GM06990 (cell line): ENCODE data around the gene PSMG4.

Experiments
- DNase-seq: peaks from one replicate; pipeline ENCODE4 v3.0.0-alpha.2; 2011; ENCODE audit not compliant: insufficient read length; ENCODE audit errors: extremely low read depth
- H3K27me3 ChIP-seq: replicated peaks from 2 replicates; pipeline ENCODE4 v1.6.0; 2011; ENCODE audit warnings: low read length; ENCODE audit not compliant: control insufficient read depth, insufficient read depth
- H3K36me3 ChIP-seq: 2 replicates; pipeline ENCODE4 v1.5.1; 2011; ENCODE audit warnings: low read length; ENCODE audit not compliant: control insufficient read depth, insufficient read depth
- H3K4me3 ChIP-seq: replicated peaks from 2 replicates; pipeline ENCODE4 v1.5.1; 2011; ENCODE audit warnings: low read depth, mild to moderate bottlenecking, control low read depth, low read length
- CTCF ChIP-seq: IDR thresholded peaks from 2 replicates; pipeline ENCODE4 v1.5.1; 2011; ENCODE audit warnings: low read length, control low read depth, mild to moderate bottlenecking, inconsistent platforms; ENCODE audit not compliant: insufficient read depth, poor library complexity, severe bottlenecking

Gene PSMG4

DNA sequence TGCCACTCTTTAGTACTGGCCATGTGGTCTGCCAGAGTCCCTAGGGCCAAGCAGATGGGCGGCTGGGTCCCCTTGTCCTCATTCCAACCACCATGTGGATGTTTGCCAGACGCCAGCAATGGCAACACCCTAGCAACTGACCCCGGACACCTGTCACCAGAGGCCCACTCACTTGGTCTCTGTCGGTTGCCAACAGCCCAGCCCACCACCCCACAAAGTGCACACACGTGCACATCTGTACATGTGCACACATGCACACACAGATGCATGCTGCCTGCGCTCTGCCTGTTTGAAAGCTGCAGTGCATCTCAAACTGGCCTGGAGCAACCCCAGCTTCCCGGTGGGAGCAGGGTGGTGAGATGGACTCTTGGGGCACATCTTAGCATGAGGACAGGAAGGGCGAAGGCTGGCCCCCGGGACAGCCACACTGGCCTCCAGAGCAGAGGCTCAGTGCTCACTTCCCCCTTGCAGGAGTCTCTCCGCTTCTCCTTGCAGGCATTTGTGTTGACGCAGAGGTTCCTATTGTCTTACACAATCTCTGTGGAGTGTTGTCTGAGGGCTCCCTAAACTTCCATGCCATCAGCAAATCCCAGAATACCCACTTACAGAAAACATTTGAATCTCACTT lies 54.0 kb downstream of the PSMG4 start:
- Histone ChIP-seq H3K36me3 (no peaks in the 10 kb centered on the region), H3K27me3 (no peaks in the 10 kb centered on the region; the same call in 1 of the 2 replicates), H3K4me3 (no peak overlapping the region)
- TF ChIP-seq CTCF, result no peak
- no peak for DNase-seq

DNA sequence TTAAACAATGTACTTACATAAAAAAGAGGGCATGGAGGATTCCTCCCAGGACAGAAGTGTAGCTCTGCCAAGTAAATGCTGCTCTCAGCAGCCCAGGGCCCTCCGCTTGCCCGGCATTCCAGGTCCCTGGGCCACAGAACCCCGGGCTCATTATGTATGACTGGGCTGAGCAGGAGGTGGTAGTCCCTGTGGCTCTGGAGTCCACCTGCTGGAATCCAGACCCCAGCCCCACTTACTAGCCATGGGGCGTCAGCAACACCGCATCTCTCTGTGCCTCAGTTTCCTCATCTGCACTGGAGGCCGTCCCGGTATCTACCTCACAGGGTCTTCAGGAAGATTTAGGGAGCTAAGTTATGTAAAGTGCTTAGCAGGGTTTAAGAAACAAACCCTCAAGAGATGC lies 55.4 kb downstream of the PSMG4 start:
- H3K36me3 ChIP-seq, result no peaks in the 10 kb centered on the region
- no peaks in the 10 kb centered on the region; the same call in 1 of the 2 replicates for H3K27me3 ChIP-seq
- DNase-seq, result no peak
- no peak for TF ChIP-seq CTCF
- no peak overlapping the region for H3K4me3 ChIP-seq

GRCh38 chr6:3314621-3315467 lies 56.1 kb downstream of the PSMG4 start:
- no peak overlapping the region for H3K4me3 ChIP-seq
- no peak for DNase-seq
- no peak for TF ChIP-seq CTCF
- no peaks in the 10 kb centered on the region; the same call in 1 of the 2 replicates for H3K27me3 ChIP-seq
- H3K36me3 ChIP-seq, result no peaks in the 10 kb centered on the region

DNA sequence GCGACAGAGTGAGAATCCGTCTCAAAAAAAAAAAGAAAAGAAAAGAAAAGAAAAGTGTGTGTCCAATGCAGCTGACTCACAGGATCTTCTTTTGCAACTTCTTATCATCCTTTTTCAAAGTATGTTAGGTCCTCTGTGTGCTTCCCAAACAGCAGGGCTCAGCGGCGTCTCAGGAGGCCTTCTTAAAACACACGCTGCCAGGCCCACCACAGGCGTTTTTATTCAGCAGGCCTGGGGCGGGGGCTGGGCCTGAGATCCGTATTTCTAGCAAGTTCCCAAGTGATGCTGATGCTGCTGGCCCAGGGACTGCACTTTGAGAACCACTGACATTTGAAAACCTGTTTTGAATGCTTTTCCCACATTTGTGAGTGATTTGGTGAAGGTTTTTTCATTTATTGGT lies 57.1 kb downstream of the PSMG4 start:
- TF ChIP-seq CTCF, result no peak
- Histone ChIP-seq H3K36me3 (no peaks in the 10 kb centered on the region), H3K4me3 (no peak overlapping the region), H3K27me3 (no peaks in the 10 kb centered on the region; the same call in 1 of the 2 replicates)
- DNase-seq, result no peak

GRCh38 chr6:3316331-3316730 lies 57.6 kb downstream of the PSMG4 start:
- no peak for DNase-seq
- Histone ChIP-seq H3K4me3 (no peak overlapping the region), H3K27me3 (no peaks in the 10 kb centered on the region; the same call in 1 of the 2 replicates), H3K36me3 (no peaks in the 10 kb centered on the region)
- TF ChIP-seq CTCF, result no peak
